Right atrium auricular region (tissue), 2 donors: Measurements from ENCODE around the gene PCNX1. TPM values are rescaled to one million over a fixed set of nuclear protein-coding genes. Genes with fewer than 3 reads are reported as not detected.

ENCODE experiments used
- DNase-seq: peaks from one replicate; pipeline ENCODE4 v3.0.0-alpha.2; 2019; ENCODE audit warnings: low spot score
- H3K27ac ChIP-seq, 2 donors: fragments of 200-600 bp; sonication (generic); 1 replicate in 1 of 2; 2 replicates in 1 of 2; pipeline ENCODE4 v1.5.1; 2016 to 2019
- H3K27me3 ChIP-seq, 2 donors: fragments of 200-600 bp; sonication (generic); one replicate each; pipeline versions ENCODE4 v1.5.1 to v1.6.0; 2017 to 2019
- H3K36me3 ChIP-seq: fragments of 200-600 bp; sonication (generic); one replicate; pipeline ENCODE4 v1.5.1; 2016
- H3K4me1 ChIP-seq, 2 donors: fragments of 200-600 bp; sonication (generic); one replicate each; pipeline versions ENCODE4 v1.5.1 to v1.6.0; 2017 to 2019
- H3K4me3 ChIP-seq, 2 donors: fragments of 200-600 bp; sonication (generic); 1 replicate in 1 of 2; 2 replicates in 1 of 2; pipeline ENCODE4 v1.5.1; 2017 to 2019; ENCODE audit warnings: mild to moderate bottlenecking in 1 of 2, moderate library complexity in 1 of 2
- H3K9me3 ChIP-seq, 2 donors: fragments of 200-600 bp; sonication (generic); one replicate each; pipeline ENCODE4 v1.5.1; 2019
- total RNA-seq, 2 donors: library from RNA; depleted of rRNA; stranded (reverse); fragments of >200 nt; gene quantifications; one replicate each; pipeline ENCODE4 v1.1.0, GENCODE V29; 2016
- TF ChIP-seq, protein P1 (sequence below), 2 donors: fragments of 200-600 bp; sonication (generic); IDR thresholded peaks; one replicate each; pipeline ENCODE4 v1.5.1; 2019; ENCODE audit warnings: antibody characterized with exemption in 2 of 2

PCNX1 gene
- total RNA-seq, 2 donors from 2014 or later = 36.4 to 39.2 TPM

DNA sequence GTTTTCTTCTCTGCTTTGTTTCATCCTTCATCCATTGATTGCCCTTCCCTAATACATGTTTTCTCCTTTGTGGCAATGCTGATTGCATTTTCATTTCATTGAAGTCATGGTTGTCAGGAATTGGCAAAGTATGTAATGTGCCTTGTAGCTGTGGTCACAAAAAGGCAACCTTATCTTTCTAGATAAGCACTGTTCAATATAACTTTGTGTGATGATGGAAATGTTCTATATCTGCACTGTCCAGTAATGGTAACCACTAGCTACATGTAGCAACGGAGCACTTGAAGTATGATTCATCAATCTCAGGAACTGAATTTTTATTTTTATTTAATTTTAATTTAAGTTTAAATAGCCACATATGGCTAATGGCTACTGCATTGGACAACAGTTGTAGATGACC lies 79.8 kb downstream of the PCNX1 start:
- Histone ChIP-seq H3K9me3 (no peaks in the 10 kb centered on the region), H3K27ac (no peak overlapping the region), H3K36me3 (no peaks in the 10 kb centered on the region), H3K4me1 (peaks cover 0 to 14% of the 10 kb centered on the region in 2 donors), H3K27me3 (no peaks in the 10 kb centered on the region), H3K4me3 (no peak overlapping the region)
- no peak for DNase-seq
- TF ChIP-seq, protein P1, sequence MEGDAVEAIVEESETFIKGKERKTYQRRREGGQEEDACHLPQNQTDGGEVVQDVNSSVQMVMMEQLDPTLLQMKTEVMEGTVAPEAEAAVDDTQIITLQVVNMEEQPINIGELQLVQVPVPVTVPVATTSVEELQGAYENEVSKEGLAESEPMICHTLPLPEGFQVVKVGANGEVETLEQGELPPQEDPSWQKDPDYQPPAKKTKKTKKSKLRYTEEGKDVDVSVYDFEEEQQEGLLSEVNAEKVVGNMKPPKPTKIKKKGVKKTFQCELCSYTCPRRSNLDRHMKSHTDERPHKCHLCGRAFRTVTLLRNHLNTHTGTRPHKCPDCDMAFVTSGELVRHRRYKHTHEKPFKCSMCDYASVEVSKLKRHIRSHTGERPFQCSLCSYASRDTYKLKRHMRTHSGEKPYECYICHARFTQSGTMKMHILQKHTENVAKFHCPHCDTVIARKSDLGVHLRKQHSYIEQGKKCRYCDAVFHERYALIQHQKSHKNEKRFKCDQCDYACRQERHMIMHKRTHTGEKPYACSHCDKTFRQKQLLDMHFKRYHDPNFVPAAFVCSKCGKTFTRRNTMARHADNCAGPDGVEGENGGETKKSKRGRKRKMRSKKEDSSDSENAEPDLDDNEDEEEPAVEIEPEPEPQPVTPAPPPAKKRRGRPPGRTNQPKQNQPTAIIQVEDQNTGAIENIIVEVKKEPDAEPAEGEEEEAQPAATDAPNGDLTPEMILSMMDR (IDR thresholded peaks at IDR 0.05) = no peak

DNA sequence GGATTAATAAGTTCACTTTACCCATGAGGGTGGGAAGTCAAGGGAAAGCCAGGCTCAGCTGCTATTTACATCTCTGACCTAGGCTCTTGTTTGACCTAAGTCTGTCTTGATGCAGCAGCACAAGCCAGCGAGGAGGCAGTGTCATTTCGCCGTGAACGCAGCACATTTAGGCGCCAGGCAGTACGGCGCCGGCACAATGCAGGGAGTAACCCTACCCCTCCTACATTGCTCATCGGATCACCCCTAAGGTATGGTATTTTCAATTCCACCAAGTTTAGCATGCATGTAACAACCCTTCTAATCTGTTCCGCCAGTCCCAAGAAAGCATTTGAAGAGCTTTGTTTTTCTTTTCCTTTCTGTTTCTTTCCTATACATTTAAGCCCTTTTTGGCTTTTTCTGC lies 81.2 kb downstream of the PCNX1 start:
- Histone ChIP-seq H3K9me3 (no peaks in the 10 kb centered on the region), H3K4me3 (no peak overlapping the region), H3K36me3 (no peaks in the 10 kb centered on the region), H3K4me1 (peaks cover 0 to 11% of the 10 kb centered on the region in 2 donors), H3K27ac (no peak overlapping the region), H3K27me3 (no peaks in the 10 kb centered on the region)
- TF ChIP-seq, protein P1 (IDR thresholded peaks at IDR 0.05) = no peak
- DNase-seq = no peak

DNA sequence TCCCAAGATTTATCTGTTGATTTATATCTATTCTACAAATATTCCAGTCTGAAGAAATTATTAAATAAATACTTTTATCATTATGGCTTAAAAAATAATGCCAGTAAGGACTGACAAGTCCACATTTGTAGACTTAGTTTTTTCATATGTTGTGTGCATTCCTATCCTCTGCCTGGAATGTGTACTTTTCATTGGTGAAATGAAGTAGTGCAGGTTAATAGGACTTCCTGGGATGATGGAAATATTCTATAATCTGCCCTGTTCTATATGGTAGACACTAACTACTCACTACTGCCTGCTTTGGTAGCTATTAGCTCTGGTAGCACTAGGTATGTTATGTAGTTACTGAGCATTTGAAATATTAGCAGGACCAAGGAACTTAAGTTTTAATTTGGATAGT lies 86.7 kb downstream of the PCNX1 start:
- Histone ChIP-seq H3K4me1 (no peaks in the 10 kb centered on the region), H3K4me3 (no peak overlapping the region), H3K9me3 (no peaks in the 10 kb centered on the region), H3K27ac (no peak overlapping the region), H3K36me3 (peaks cover 6% of the 10 kb centered on the region), H3K27me3 (no peaks in the 10 kb centered on the region)
- TF ChIP-seq, protein P1 (IDR thresholded peaks at IDR 0.05) = no peak
- DNase-seq = no peak

DNA sequence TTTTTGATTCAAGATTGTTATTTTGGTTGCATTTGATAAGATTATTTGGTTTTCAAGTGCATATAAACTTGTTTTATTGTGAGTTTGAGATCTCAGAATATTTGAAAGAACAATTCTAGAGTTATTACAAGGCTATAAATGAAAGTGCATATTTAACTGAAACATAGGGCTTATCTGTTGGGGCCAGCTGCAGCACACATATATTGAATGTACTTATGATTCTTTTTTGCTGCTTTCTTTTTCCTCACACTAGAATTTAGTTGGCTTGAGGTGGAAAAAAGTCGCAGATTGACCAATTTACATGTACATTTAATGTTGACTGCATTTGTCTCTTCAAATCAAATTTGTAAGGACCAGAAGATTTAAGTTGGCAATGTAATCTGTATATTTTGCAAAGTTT lies 88.0 kb downstream of the PCNX1 start:
- DNase-seq = no peak
- no peaks in the 10 kb centered on the region for H3K4me1 ChIP-seq
- peaks cover 6% of the 10 kb centered on the region for H3K36me3 ChIP-seq
- no peaks in the 10 kb centered on the region for H3K9me3 ChIP-seq
- no peaks in the 10 kb centered on the region for H3K27me3 ChIP-seq
- no peak overlapping the region for H3K27ac ChIP-seq
- TF ChIP-seq, protein P1 (IDR thresholded peaks at IDR 0.05) = no peak
- H3K4me3 ChIP-seq = no peak overlapping the region

DNA sequence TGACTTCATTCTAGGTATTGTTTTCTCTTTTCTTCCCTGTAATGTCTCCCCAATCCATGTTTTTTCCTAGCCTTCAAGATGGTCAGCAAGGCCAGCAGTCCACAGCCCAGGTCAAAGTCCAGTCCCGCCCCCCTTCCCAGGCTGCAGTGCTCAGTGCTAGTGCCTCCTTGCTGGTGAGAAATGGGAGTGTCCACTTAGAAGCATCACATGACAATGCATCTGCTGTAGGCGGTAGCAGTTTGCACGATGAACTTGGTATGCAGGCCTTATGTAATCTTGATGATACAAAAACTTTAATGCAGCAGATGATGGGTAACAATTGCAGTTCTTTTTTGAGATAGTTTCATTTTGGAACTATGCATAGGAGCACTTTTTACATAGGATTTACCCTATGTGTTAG lies 88.4 kb downstream of the PCNX1 start:
- no peak for DNase-seq
- H3K27me3 ChIP-seq = no peaks in the 10 kb centered on the region
- no peaks in the 10 kb centered on the region for H3K4me1 ChIP-seq
- no peaks in the 10 kb centered on the region for H3K9me3 ChIP-seq
- H3K36me3 ChIP-seq = peaks cover 6% of the 10 kb centered on the region
- TF ChIP-seq, protein P1 (IDR thresholded peaks at IDR 0.05) = no peak
- H3K4me3 ChIP-seq = no peak overlapping the region
- H3K27ac ChIP-seq = no peak overlapping the region

DNA sequence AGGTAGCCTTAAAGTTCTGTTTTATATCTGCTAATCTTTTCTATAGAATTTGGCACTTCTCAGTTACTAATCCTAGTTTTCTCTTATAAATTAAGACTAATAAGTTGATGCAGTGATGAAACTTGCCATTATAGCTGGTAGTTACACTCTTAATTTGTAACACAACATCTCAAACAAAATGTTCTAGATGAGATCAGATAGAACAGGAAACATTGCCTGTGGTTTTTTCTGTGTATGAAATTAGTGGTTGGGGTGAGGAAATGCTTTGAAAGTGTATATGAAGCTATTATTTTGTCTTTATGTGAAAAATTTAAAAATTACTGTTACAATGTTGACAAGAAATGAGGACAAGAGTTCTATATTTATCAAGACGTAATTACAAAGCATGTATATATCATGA lies 91.9 kb downstream of the PCNX1 start:
- H3K27ac ChIP-seq = no peak overlapping the region
- no peak overlapping the region for H3K4me3 ChIP-seq
- no peak for DNase-seq
- peaks cover 0 to 11% of the 10 kb centered on the region in 2 donors for H3K4me1 ChIP-seq
- H3K9me3 ChIP-seq = no peaks in the 10 kb centered on the region
- no peaks in the 10 kb centered on the region for H3K27me3 ChIP-seq
- H3K36me3 ChIP-seq = peaks cover 6% of the 10 kb centered on the region
- TF ChIP-seq, protein P1 (IDR thresholded peaks at IDR 0.05) = no peak
